ENCODE data around the gene KPTN.

The KPTN gene

DNA sequence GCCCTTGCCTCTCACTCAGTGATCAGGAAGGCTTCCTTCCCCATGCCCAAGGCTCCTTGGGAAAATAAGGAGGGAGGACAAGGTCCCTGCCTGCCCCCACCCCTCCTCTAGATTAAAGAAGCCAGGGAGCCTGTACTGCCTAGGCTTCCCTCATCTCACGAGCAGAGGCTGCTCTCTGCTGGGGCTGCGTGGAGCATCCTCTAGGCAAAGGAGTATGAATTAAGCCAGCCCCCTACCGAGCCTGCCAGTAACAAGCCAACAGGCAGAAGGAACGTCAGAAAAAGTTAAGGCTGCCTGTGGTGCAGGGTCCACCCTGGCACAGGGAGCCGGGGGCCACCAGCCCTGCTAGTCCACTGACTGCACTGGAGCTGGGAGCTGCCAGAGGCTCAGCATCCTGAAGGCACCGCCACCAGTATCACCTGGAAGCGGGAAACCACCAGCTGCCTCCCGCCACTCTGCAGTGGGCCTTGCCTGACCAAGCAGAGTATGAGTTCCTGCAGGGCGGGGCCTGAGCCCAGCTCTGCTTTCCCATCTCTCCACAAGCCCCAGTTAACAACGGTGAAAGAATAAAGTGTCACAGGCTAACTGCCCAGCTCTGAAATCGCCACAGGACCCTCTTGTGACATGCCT lies 24.0 kb upstream of the KPTN start:
- no peaks in the 10 kb centered on the region for H3K27me3 ChIP-seq (ENCODE audit: insufficient read depth, low read depth, severe bottlenecking)
- DNase-seq: peak; percentile 84
- H3K9me3 ChIP-seq (ENCODE audit: severe bottlenecking): no peaks in the 10 kb centered on the region
- H3K27ac ChIP-seq: peak overlapping the region; percentile 95
- no peak overlapping the region for H3K4me3 ChIP-seq (ENCODE audit: low read depth, low read length)
- peak; percentile 61 for TF ChIP-seq CTCF (IDR thresholded peaks at IDR 0.05; ENCODE audit: low read depth, low read length)
- H3K36me3 ChIP-seq: peaks cover 47% of the 10 kb centered on the region

- Histone ChIP-seq H3K9me3 (ENCODE audit: severe bottlenecking) (no peaks in the 10 kb centered on the region), H3K27me3 (ENCODE audit: insufficient read depth, low read depth, severe bottlenecking) (no peaks in the 10 kb centered on the region), H3K27ac (peak overlapping the region; percentile 95), H3K36me3 (peaks cover 56% of the 10 kb centered on the region), H3K4me3 (ENCODE audit: low read depth, low read length) (peak overlapping the region; percentile 22)
- no peak for TF ChIP-seq CTCF (IDR thresholded peaks at IDR 0.05; ENCODE audit: low read depth, low read length)
- DNase-seq: peak; percentile 83
These were observed 23.0 kb upstream of the KPTN start for GRCh38 chr19:47507012-47507411.

DNA sequence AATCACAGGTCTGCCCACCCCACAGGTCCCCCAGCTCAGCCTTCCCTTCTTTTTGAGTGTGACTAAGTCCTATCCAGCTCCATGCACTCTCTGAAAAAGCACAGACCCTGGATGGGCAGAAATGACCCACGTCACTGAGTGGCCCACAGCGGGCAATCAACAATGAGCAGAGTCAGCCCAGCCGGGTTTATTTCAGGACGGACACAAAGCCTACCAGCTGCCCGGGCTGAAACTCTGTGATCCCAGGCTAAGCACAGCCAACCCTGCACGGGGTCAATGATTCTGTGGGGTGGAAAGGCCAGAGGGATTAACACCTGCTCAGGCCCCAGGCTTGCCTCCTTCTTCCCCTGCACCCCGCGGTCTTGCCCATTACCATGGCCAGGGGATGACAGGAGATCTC lies 22.4 kb upstream of the KPTN start:
- peak; percentile 90 for DNase-seq
- no peaks in the 10 kb centered on the region for H3K27me3 ChIP-seq (ENCODE audit: insufficient read depth, low read depth, severe bottlenecking)
- TF ChIP-seq CTCF (IDR thresholded peaks at IDR 0.05; ENCODE audit: low read depth, low read length): no peak
- no peaks in the 10 kb centered on the region for H3K9me3 ChIP-seq (ENCODE audit: severe bottlenecking)
- H3K27ac ChIP-seq: peak overlapping the region; percentile 95
- H3K36me3 ChIP-seq: peaks cover 60% of the 10 kb centered on the region
- peak overlapping the region; percentile 22 for H3K4me3 ChIP-seq (ENCODE audit: low read depth, low read length)

GRCh38 chr19:47505506-47505905 lies 21.5 kb upstream of the KPTN start:
- no peak for DNase-seq
- TF ChIP-seq CTCF (IDR thresholded peaks at IDR 0.05; ENCODE audit: low read depth, low read length): no peak
- no peak overlapping the region for H3K4me3 ChIP-seq (ENCODE audit: low read depth, low read length)
- peak overlapping the region; percentile 95 for H3K27ac ChIP-seq
- peaks cover 64% of the 10 kb centered on the region for H3K36me3 ChIP-seq
- H3K9me3 ChIP-seq (ENCODE audit: severe bottlenecking): no peaks in the 10 kb centered on the region
- no peaks in the 10 kb centered on the region for H3K27me3 ChIP-seq (ENCODE audit: insufficient read depth, low read depth, severe bottlenecking)

DNA sequence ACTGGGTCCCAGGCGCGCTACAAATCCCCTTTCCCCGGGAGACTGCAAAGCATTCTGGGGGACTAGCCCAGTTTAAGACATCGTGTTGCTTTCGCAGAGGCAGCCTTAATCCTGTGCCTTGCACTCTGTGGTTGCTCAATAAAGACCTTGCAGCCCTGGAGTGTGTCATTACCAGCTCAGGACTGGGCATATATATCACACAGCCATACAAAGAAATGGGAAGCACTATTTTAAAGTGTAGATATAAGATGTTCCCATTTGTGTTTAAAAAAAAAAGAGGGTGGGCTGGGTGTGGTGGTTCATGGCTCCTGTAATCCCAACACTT lies 19.8 kb upstream of the KPTN start:
- Histone ChIP-seq H3K27me3 (ENCODE audit: insufficient read depth, low read depth, severe bottlenecking) (no peaks in the 10 kb centered on the region), H3K36me3 (peaks cover 70% of the 10 kb centered on the region), H3K4me3 (ENCODE audit: low read depth, low read length) (no peak overlapping the region), H3K27ac (no peak overlapping the region), H3K9me3 (ENCODE audit: severe bottlenecking) (no peaks in the 10 kb centered on the region)
- TF ChIP-seq CTCF (IDR thresholded peaks at IDR 0.05; ENCODE audit: low read depth, low read length): no peak
- DNase-seq: no peak

Data from WERI-Rb-1 (cell line).